NCI-H1048 (cell line): ENCODE measurements around the gene PLEKHG4B.
"Not testable (repeated sequence)": the region's sequence is repeated elsewhere in the genome, so short reads cannot be mapped to it uniquely, and the experiment has no call there.

Experiments
- DNase-seq: peaks from one replicate; lab custom pipeline; 2025; lab: John Stamatoyannopoulos, UW

PLEKHG4B gene

GRCh38 chr5:155651-156410 is 63.9 kb downstream of the PLEKHG4B start:
- DNase-seq: no peak

GRCh38 chr5:156411-157072 is 64.6 kb downstream of the PLEKHG4B start:
- DNase-seq: no peak

- DNase-seq: no peak
Measured at GRCh38 chr5:157126-157715, 65.3 kb downstream of the PLEKHG4B start.

- DNase-seq: no peak
Measured at GRCh38 chr5:157801-158200, 65.8 kb downstream of the PLEKHG4B start.

DNA sequence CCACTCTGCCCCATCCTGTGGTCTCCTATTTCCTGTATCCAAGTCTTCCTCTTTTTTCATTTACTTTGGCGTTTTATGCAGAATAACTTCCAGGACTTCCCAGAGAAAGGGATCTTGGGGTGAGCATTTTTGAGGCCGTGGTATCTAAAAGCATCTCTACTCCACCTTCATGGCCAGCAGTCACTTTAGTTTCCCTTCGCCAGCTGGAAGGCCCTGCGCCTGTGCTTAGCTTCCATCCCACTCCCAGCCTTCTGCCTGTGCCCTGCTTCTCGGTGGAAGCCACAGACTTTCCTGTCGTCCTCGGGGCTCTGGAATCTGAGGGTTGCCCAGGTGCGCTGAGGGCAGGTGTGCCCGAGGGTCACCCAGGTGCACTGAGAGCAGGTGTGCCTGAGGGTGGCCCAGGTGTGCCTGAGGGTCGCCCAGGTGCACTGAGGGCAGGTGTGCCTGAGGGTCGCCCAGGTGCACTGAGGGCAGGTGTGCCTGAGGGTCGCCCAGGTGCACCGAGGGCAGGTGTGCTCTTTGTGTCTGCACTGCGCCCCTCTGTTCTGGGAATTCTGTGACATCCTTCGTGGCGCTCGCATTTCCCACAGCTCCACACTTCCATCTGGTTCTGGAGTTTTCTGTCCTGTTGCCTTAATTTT is 67.0 kb downstream of the PLEKHG4B start:
- no peak for DNase-seq

DNA sequence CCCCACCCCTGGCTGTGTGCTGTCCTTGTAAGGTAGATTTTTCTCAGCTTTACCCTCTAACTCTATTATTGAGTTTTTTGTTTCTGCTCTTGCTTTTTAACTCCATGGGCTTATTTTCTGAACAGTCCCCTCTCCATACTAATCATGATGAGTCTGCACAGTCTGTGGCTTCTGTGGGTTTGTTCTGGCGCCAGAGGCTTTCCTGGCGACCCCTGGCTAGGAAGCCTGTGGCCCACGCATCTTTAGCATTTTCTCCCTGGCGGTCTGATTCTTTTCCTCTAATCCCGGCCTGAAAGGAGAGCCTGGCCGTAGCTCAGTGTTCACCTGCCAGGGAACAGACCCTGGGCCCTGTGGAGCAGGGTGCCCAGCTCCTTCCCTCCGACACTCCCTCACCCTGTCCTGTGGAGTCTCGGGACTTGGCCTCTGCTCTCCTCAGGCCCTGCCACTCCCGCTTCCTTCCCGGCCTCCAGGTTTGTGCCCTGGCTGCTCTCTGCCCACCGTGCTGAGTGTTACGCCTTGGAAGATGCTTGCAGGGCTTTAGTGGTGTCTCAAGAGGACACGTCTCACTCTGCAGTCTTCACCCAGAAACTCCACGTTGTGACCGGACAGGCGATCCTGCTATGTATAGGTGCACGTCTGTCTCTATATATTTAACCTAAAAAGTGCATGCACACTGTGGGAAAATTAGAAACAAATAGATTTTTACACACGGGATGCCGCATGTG is 67.6 kb downstream of the PLEKHG4B start:
- no peak for DNase-seq

GRCh38 chr5:160173-160510 is 68.2 kb downstream of the PLEKHG4B start:
- DNase-seq: no peak

DNA sequence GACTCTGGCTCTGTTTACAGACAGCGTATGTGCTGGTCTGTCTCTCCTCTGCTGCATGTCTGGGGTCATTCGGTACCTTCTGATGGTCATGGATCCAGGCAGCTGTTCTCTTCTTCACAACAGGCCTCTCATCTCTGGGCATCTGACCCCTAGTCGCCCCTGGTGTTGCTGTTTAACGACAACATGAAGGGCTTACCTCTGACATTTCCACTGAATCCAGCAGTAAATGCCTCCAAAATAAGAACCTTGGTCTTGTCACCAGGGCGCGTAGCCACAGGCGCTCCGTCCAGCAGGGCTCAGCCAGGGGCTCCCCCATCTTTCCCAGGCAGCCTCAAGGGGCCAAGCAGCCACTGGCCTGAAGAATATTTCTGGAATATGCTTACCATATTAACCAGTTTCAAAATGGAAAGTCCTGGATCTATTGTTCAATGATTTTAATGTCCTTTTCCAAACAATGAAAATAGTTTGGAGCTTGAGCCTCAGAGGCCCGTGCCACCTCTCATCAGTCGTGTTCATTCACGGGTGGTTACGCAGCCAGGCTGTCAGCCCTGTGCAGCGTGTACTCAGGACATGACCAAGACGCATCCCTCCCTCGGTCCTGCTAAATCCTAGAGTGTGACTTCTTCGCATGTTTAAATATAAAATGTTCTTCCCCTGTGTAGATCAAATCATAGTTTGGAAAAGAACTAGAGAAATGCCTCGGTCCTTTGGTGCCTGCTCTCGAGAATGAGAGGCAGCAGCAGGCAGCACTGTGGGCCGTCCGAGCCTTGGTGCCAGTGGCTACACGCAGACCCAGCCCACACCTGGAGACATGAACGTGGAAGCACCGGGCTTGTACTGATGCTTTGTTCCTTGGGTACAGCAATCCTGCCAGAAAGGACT is 69.2 kb downstream of the PLEKHG4B start:
- no peak for DNase-seq

DNA sequence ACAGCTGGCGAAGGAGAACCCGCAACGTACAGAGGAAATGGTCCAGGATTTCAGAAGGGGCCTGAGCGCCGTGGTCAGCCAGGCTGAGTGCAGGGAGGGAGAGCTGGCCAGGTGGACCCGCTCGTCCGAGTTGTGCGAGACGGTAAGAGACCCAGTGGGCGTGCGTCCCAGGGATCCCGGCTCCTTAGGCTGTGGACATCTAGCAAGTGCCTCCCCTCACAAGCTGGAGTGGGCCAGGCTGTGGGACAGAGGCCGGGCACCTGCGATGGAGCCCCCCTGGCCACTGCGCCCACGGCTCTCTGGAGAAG is 69.8 kb downstream of the PLEKHG4B start:
- no peak for DNase-seq

GRCh38 chr5:162190-162564 is 70.2 kb downstream of the PLEKHG4B start:
- DNase-seq: no peak

DNA sequence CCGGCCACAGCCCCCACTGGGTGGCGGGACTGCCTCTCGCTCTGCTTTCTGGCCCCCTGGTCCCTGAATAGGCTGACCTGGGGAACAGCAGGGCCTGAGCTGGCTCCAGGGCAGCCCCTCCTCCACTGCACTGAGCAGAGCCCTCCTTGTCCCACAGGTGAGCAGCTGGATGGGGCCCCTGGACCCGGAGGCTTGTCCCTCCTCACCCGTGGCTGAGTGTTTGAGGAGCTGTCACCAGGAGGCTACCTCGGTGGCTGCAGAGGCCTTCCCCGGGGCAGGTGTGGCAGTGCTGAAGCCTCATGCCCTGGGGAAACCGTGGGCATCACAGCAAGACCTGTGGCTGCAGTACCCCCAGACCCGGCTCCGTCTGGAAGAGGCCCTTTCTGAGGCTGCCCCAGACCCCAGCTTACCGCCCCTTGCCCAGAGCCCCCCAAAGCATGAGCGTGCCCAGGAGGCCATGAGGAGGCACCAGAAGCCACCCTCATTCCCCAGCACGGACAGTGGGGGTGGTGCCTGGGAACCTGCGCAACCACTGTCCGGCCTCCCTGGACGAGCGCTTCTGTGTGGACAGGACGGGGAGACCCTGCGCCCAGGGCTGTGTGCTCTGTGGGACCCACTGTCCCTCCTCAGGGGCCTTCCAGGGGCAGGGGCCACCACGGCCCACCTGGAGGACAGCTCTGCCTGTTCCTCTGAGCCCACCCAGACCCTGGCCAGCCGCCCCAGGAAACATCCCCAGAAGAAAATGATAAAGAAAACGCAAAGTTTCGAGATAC is 70.8 kb downstream of the PLEKHG4B start:
- no peak for DNase-seq

- DNase-seq: no peak
Measured at GRCh38 chr5:163338-163620, 71.3 kb downstream of the PLEKHG4B start.

GRCh38 chr5:163841-164240 is 71.9 kb downstream of the PLEKHG4B start:
- no peak for DNase-seq

GRCh38 chr5:164244-164643 is 72.3 kb downstream of the PLEKHG4B start:
- peak; percentile 57 for DNase-seq

DNA sequence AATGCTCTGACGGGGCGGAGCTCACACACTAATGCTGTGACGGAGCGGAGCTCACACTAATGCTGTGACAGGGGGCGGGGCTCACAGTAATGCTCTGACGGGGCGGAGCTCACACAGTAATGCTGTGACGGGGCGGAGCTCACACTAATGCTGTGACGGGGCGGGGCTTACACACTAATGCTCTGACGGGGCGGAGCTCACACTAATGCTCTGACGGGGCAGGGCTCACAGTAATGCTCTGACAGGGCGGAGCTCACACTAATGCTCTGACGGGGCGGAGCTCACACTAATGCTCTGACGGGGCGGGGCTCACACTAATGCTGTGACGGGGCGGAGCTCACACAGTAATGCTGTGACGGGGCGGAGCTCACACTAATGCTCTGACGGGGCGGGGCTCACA is 72.8 kb downstream of the PLEKHG4B start:
- DNase-seq: not testable (repeated sequence)

- DNase-seq: no peak
Measured at GRCh38 chr5:166441-167372, 74.7 kb downstream of the PLEKHG4B start.

DNA sequence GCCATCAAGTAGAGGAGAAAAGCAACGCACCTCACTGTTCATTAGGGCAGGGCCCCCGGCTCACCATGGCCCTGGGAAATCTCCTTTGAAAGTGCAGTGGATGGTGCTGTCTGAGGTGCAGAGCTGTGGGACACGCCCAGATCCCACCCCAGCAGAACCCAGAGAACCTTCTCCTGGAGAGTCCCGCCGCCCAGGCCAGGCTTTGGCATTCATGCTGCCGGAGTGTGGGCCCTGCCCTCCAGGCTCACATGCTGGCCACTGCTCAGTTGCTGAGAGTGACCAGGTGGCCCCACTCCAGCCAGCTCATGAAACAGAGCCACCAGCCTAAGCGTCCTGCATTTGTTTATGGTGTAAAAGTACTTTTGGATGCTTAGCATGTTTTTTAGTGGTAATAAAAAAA is 75.5 kb downstream of the PLEKHG4B start:
- no peak for DNase-seq

DNA sequence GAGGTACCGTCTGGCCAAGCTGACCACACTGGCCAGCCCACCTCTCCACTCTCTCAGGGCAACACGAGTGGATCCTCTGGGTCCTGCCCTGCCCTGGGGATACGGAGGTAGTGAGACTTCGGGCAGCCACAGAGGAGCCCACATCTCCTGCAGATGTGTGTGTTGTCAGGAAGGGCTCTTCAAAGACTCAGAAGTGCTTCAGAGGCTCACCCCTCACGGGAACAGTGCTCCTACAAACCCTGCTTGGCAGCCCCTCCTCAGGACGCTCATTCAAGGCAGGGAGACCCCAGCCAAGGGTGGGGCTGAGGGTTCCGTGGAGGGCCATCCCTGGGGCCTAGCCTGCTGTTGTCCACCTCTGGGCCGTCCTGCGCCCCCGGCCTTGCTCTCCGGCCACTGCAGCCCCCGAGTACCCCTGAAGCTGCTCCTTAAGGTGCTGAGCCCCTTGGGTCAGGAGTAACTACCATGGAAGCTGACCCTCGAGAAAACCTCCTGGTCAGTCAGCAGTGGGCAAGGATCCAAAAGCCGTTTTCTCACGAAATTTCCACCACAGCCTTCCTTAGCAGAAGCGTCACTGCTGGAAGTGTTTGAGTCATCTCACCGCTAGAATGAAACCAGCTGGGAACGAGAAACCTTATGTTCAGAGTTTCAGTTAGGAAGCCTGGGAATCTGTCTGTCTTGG is 76.2 kb downstream of the PLEKHG4B start:
- DNase-seq: no peak

DNA sequence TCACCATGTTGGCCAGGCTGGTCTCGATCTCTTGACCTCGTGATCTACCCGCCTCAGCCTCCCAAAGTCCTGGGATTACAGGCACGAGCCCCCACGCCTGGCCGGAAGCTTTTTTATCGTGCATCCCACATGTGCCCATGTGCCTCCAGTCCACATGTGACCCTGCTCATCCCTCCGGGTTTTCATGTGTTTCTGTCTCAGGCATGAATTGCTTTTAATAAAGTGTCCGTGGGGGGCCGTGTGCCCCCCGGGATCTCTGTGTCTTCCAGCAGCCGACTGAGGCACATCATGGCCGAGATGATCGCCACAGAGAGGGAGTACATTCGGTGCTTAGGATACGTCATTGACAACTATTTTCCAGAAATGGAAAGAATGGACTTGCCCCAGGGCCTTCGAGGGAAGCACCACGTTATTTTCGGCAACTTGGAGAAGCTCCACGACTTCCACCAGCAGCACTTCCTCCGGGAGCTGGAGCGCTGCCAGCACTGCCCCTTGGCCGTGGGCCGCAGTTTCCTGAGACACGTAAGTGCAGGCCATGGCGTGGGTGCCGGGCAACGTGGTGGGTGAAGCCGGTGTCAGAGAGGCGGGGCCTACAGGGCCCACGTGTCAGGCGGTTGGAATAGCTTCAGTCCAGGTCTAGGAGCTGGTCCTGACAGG is 77.2 kb downstream of the PLEKHG4B start:
- DNase-seq: no peak
